HG03575 (cell line): ENCODE results near the gene BAZ1B.
"Not testable (repeated sequence)": the region's sequence is repeated elsewhere in the genome, so short reads cannot be mapped to it uniquely, and the experiment has no call there.

Experiments
- ATAC-seq: cut with Tn5 transposase; IDR thresholded peaks from one replicate; pipeline ENCODE4 v1.9.1; 2021; ENCODE audit not compliant: unreplicated experiment, insufficient number of reproducible peaks, low FRiP score; ENCODE audit errors: extremely low read depth

The BAZ1B gene

GRCh38 chr7:73433924-73434700, 88.0 kb downstream of the BAZ1B start:
- no peak for ATAC-seq

GRCh38 chr7:73432676-73433075, 89.4 kb downstream of the BAZ1B start:
- no peak for ATAC-seq

GRCh38 chr7:73431041-73431835, 90.9 kb downstream of the BAZ1B start:
- no peak for ATAC-seq

- ATAC-seq = not testable (repeated sequence)
These were observed 91.6 kb downstream of the BAZ1B start for GRCh38 chr7:73430540-73430939.

- ATAC-seq = no peak
These were observed 92.2 kb downstream of the BAZ1B start for GRCh38 chr7:73429622-73430505.

GRCh38 chr7:73429215-73429614, 92.9 kb downstream of the BAZ1B start:
- no peak for ATAC-seq

GRCh38 chr7:73427902-73428787, 93.9 kb downstream of the BAZ1B start:
- ATAC-seq = no peak

GRCh38 chr7:73426016-73426415, 96.1 kb downstream of the BAZ1B start:
- no peak for ATAC-seq

GRCh38 chr7:73425356-73425983, 96.6 kb downstream of the BAZ1B start:
- ATAC-seq = no peak

- no peak for ATAC-seq
These were observed 97.6 kb downstream of the BAZ1B start for GRCh38 chr7:73424489-73424885.

- no peak for ATAC-seq
These were observed 98.3 kb downstream of the BAZ1B start for GRCh38 chr7:73423519-73424488.

- ATAC-seq = not testable (repeated sequence)
These were observed 101.5 kb downstream of the BAZ1B start for GRCh38 chr7:73420610-73421009.

GRCh38 chr7:73420016-73420415, 102.1 kb downstream of the BAZ1B start:
- not testable (repeated sequence) for ATAC-seq

- ATAC-seq = no peak
These were observed 103.9 kb downstream of the BAZ1B start for GRCh38 chr7:73418113-73418703.

- ATAC-seq = not testable (repeated sequence)
These were observed 111.5 kb downstream of the BAZ1B start for GRCh38 chr7:73410541-73411131.

- not testable (repeated sequence) for ATAC-seq
These were observed 117.2 kb downstream of the BAZ1B start for GRCh38 chr7:73404860-73405259.
